ENCODE measurements around the gene METRNL.
"Not testable (repeated sequence)": the region's sequence is repeated elsewhere in the genome, so short reads cannot be mapped to it uniquely, and the experiment has no call there.

The METRNL gene

DNA sequence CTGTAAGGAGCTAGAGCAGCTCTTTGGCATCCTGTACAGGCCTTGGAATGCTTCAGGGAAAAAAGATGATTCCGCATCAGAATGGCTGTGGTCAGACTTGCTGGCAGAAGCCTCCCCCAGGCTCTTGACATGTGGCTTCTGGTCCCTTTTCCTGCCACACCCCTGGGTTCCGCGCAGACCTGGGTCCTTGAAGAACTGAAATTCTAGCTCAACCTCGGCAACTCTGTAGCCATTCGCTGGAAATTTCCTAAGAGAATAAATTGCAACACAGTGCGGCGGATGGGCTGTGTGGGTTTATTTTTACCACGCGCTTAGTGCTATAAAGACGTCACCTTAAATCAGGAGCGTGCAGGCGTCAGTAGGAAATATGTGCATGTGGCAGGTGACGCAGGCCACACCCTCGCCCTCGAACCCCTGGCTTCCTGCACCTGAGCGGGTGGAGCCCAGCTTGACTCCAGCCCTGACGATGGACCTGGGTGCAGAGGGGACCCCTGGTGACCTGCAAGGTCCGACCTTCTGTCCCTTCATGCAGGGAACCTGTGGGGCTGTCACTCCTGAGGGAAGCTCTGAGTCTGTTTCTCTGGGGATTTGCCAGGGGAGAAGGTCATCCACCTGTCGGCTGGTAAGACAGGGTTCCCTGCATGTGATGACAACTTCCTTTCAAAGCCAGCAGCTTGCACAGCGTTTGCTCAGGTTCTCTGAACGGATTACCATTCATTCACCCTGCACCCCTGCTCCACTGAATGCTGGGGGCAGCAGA lies 46.3 kb downstream of the METRNL start:
- DNase-seq: peak; percentile 64

DNA sequence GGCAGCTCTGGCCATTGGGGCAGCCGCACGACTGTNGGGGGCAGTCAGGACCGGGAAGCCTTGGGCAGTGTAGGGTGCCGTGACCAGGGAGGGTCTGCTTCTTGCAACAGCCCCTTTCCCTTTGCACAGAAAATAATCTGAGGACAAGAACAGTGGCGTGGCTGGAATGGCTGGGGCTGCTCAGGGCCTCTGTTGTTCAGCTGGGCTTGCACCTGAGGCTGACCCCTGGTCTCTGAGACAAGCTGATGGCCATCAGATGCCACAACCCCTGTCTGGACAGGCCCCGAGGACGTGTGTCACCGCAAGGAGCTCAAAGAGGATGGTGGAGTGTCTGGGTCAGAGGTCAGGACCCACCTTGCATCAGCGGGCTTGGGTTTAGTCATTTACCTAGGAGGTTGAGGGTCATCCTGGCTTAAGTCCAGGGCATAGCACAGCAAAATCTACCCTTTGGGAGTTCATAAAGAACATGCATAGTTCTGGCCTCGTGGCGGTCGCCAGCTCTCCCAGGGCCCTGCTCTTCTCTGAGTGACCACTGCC lies 46.9 kb downstream of the METRNL start:
- no peak for DNase-seq

DNA sequence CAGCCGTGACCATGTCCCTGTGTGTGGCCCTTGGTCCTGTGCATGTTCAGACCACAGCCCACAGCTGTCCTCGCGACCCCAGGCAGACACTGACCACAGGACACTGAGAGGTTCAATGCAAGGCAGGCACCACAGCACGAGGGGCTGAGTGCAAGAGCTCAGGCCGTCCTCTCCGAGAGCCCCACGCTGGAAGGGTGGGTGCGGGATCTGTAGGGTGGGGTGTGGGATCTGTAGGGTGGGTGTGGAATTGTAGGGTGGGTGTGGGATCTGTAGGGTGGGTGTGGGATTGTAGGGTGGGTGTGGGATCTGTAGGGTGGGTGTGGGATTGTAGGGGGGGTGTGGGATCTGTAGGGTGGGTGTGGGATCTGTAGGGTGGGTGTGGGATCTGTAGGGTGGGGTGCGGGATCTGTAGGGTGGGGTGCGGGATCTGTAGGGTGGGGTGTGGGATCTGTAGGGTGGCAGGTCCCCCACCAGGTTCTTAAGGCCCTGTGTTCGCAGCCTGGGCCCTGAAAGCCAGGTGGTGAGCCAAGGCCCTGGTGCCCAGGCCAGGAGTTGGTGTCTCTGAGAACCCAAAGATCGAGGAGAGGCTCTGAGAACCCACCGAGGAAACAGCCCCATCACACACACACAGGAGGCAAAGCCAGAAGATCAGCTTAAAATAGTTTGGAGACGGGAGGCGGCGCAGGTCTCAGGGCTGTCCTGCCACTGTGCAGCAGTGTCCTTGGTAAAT lies 48.2 kb downstream of the METRNL start:
- DNase-seq: no peak

DNA sequence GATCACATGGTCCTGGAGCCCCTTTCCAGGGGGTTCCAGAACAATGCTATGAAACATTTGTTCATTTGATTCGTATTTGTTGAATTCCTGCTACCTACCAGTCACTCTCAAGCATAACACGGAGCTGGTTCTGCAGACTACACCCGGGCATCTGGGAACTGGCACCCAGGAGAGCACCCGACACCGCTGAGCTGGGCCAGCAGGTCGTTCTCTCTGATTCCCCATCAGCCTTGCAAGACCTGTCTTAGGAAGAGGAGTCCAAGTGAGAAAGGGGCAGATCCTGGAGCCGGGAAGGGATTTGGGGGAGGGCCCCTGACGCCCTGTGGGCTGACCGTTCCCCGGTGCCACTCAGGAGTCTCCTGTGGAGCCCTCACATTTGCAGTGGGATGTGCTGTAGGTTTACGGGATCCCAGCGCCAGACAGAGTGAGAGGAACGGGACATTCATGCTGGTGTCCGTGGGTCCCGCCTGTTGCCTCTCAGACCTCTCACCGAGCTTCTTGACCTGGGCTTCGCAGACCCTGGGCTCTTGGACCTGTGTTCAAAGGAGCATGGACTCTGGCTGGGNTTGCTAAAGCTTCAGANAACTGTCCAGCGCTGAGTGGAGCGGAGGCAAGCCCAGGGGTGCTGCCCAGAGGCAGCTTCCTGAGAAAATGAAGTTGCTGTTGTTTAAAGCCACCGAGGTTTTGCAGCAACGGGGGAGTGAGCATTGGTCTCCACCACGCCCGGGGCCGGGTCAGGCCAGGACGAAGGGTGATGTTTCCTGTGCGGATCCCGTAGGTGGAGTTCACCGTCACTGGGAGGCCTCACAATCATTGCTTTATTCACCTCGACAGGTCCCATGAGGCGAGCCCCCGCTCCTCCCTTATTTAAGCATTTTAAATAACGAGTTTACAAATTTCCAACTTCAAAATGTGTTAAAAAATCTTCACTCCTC lies 49.2 kb downstream of the METRNL start:
- DNase-seq: no peak

DNA sequence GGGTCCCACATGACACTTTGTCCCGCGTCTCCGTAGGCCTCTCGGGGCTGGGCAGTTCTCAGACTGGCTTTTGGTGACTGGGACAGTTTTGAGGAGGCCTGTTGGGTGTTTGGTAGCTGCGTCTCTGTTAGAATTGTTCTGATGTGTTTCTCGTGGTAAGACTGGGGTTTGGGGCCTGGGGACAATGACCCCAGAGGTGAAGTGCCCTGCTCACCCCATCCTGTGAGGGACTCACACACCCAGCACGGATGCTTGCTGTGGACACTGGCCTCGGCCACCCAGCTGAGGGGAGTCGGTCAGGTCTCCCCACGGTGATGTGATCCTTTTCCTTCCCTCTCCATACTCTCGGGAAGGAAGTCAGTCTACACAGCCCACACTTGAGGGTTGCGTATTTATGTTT lies 50.3 kb downstream of the METRNL start:
- no peak for DNase-seq

DNA sequence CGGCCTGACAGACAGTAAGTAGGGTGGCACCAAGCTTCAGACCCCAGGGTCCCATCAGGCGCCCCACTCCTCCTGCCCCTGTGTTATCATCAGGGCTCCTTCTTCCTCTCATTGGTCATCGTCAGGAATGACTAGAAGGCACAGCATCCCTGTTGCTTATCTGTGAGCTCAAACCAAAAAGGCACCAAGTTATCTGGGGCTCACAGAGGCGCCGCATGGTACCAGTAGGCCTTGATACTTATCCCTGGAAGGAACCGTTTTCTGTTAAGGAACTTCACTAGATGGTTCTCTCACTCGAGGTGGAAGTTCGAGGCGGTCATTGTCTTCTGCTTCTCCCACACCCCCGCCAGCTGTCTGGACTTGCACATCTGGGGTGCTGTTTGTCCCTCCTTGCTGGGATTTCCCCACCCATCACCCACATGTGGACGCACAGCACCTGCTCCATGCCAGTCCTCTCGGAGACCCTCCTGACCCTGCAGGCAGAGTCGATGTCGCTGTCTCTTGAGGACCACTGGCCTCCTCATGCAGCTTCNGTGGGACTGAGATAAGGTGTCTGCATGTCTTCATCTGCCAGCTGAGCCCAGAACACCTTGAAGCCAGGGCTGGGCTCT lies 52.1 kb downstream of the METRNL start:
- DNase-seq: peak; percentile 87

DNA sequence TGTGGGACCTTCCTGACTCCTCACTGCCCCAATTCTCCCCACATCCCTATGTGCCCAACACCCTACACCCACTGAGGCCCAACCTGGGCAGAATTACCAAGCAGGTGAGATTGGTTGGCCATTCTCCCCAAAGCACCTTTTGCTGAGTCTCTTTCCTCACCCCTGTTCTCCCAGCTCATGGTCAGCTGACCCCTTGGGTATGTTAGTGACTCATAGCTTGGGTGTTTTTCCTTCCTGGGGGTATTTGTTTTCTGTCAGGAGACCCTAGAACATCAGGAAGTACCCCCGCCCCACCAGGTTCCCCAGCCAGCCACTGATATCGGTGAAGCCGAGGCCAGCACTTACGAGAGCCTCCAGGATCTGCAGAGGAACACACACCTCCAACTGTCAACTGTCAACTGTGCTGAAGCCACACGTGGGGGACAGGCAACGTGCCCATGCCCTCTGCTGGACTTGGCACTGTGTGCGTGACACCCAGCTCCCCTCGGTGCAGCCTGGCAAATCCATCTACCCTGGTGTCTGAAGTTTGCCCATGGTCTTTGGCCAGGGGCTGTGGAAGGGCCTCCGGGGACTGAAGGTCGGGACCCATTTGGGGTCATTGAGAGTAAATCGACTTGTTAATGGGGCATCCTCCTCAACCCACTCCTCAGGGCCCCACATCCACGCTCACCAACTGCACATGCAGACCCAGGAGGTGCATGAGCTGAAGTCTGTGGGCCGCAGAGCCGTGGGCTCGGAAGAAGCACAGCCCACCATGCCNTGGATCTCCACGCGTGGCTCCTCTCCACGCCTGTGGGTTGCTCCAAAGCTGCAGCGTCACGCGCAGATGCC lies 53.1 kb downstream of the METRNL start:
- DNase-seq: peak; percentile 45

DNA sequence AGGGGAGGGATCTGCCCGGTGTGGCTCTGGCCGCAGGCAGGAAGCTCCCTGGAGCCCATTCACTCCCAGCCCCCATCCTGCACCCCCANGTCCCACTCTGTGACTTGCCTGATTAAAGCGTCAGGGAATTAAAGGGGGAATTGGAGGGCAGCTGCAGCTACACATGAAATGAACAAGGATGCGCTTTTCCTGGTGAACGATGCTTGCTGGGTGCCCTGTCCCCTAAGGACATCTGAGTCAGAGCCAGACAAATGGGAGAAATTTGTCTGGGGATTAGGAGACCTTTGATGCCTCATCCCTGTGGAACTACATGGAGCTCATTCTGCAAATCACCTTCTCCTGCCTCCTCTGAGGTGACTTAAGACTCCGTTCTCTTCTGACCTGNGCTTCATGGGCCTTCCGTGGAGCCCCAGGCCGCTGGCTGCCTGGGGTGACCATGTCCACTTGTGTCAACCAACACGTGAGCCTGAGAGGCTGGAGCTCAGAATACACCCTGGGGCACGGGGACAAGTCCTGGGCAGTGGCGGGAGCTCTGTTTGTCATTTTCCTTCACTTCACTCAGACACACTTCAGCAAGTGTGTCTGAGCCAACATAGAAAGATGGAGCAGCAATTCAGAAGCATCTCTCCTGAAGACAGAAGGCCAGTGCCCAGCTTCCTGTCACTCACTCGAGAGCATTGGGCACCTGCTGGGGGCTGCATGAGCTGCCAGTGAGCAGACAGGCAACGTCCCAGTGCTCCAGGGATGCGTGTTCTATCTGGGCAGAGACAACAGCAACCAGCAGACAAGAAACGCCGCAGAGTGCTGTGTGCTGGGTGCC lies 54.1 kb downstream of the METRNL start:
- no peak for DNase-seq

DNA sequence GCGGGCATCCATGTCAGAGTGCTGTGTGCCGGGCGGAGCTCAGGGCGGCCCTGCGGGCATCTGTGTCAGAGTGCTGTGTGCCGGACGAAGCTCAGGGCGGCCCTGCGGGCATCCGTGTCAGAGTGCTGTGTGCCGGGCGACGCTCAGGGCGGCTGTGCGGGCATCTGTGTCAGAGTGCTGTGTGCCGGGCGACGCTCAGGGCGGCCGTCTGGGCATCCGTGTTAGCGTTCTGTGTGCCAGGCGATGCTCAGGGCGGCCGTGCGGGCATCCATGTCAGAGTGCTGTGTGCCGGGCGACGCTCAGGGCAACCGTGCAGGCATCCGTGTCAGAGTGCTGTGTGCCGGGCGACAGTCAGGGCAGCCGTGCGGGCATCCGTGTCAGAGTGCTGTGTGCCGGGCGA lies 55.0 kb downstream of the METRNL start:
- not testable (repeated sequence) for DNase-seq

DNA sequence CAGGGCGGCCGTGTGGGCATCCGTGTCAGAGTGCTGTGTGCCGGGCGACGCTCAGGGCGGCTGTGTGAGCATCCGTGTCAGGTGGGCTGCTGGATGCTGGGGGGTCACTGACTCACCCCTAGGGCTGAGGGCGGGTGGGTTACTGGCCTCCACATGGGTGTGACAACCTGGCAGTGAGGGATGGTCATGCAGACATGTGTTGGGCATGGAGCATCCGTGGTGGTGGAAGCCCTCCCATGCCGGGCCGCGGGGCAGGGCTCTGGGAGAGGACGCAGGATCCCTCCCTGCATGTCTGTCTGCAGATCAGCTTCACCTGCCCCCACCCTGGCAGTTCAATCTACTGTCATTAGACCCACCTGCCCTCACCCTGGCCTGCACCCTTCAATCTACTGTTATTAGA lies 56.3 kb downstream of the METRNL start:
- no peak for DNase-seq

DNA sequence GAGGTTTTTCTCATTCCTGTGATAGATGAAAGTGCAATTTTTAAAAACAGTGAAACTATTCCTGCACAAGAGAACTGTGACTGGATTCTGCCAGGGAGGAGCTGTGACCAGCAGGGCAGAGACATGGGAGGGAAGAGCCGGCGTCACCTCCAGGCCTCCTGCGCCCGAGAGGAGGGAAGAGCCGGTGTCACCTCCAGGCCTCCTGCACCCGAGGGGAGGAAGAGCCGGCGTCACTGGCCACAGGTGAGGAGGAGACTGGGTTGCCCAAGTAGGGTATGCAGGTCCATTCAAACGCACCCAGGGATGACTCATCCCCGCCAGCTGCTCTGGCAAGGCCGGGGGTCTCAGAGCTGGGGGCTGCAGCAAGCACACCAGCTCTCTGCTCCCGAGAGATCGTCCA lies 56.7 kb downstream of the METRNL start:
- no peak for DNase-seq

DNA sequence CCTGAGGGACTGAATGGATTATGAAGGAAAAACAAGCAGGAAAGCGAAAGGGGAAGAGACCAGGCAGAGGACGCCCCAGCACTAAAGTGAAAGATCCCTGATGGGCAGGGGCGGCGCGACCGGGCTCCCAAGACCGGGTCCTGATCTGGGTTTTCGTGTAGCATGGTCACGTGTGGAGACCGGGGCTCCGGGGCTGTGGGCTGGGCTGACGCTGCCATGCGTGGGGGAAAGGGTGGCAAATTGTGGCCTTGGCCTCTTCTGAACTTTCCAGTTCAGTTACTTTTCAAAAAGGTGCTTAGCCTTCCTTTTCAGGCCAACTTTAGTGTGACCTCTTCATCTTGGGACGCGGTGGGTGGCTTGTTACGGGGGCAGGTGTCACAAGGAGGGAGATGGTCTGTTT lies 57.5 kb downstream of the METRNL start:
- DNase-seq: no peak

DNA sequence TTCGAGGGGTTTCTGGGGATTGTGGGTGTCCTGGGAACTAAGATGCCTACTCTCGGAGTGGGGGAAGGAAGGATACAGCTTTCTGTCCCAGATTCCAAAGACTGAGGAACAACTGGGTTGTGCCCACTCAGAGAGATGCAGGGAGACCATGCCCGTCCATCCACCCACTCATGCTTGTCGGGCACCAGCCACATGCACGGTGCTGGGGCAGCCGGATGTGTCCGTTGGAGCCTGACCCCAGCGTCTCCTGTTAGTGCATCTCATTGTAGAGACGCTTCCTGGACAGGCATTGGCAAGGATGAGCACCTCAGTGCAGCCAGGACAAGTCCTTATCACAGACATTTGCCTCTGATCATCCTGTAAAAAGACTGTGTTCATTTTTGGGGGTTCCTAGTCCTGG lies 58.1 kb downstream of the METRNL start:
- DNase-seq: no peak

DNA sequence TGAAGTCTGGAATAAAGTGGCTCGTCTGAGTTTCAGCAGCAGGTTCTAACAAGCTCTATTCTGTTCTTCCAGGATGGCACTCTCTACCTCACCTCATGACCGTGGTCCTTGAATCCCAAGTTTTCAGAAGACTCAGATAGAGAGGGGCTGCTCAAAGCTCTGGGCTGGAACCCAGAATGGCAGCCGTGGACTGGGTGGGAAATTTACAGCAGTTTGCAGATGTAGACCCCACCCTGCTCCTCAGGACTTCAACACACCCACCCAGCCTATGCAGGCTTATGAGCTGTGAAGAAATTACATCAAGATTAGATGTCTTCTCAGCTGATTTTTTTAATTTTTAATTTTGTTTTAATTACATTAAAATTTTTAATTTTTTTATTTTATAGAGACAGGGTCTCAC lies 59.4 kb downstream of the METRNL start:
- DNase-seq: no peak

DNA sequence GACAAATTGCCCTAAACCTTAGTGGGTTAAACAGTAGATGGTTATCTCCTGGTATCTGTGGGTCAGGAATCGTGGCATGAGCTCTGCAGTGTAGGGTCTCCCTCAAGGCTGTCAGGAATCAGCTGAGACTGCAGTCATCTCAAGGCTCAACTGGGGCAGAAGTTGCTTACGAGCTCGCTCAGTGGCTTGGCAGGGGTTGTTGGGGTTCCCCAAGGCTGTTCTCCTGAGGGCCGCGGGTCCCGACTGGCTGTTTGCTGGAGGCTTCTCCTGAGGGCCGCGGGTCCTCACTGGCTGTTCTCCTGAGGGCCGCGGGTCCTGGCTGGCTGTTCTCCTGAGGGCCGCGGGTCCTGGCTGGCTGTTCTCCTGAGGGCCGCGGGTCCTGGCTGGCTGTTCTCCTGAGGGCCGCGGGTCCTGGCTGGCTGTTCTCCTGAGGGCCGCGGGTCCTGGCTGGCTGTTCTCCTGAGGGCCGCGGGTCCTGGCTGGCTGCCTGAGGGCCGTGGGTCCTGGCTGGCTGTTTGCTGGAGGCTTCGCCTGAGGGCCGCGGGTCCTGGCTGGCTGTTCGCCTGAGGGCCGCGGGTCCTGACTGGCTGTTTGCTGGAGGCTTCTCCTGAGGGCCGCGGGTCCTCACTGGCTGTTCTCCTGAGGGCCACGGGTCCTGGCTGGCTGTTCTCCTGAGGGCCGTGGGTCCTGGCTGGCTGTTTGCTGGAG lies 60.3 kb downstream of the METRNL start:
- not testable (repeated sequence) for DNase-seq

DNA sequence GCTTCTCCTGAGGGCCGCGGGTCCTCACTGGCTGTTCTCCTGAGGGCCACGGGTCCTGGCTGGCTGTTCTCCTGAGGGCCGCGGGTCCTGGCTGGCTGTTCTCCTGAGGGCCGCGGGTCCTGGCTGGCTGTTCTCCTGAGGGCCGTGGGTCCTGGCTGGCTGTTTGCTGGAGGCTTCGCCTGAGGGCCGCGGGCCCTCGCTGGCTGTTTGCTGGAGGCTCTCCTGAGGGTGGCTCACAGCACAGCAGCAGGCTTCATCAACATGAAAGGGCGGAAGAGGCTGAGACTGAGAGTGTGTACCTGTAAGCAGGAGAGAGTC lies 60.8 kb downstream of the METRNL start:
- DNase-seq: not testable (repeated sequence)

DNA sequence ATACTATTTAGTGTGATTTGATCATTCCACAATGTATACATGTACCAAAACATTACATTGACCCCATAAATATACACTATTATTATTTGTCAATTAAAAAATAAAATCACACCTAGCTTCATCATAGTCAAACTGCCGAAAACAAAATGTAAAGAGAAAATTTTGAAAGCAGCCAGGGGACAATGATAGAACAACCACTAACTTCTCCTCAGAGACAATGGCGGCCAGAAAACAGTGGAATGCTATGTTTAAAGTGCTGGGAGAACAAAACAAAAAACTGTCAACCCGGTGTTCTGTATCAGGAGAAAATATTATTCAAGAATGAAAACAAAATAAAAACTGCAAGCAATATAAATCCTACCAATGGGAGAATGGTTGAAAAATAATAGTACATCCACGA lies 63.2 kb downstream of the METRNL start:
- no peak for DNase-seq

DNA sequence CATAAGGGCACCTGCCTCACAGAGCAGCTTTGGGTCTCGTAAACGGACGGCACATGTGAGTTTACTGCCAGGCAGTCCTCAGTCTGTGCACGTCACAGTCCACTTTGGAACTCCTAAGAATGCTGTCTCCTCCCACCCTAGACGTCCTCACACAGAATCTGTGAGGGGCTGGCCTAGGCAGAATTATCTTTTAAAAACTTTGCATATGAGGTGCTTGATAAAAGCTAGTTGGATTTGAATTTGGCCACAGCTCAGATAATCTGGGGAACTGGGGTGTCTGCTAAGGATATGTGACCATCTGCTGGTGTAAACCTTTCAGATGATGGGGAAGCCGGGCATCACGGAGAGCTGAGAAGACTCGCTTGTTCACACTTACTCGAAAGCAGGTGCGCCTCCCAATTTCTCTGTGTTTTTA lies 64.4 kb downstream of the METRNL start:
- peak; percentile 53 for DNase-seq

All from hematopoietic multipotent progenitor cell treated with erythropoietin and hydrocortisone succinate and interleukin-3 and kit ligand, for 6 days (in vitro differentiated cells).